Measurements from ENCODE around the gene NELL1. TPM values are rescaled to one million over a fixed set of nuclear protein-coding genes. Genes with fewer than 3 reads are reported as not detected.

The NELL1 gene
- polyA plus RNA-seq, 2 of the 4 experiments (the other 2 are of a cell fraction), result not detected

GRCh38 chr11:21426931-21427330 is 757.5 kb downstream of the NELL1 start:
- DNase-seq (ENCODE audit: low read depth in 1 of 2, low spot score in 1 of 2) (no peak), ATAC-seq (no peak), FAIRE-seq (no peak)
- no peak overlapping the region for H3K4me2 ChIP-seq
- no peak overlapping the region for H3K4me3 ChIP-seq
- H3K27ac ChIP-seq, result no peak overlapping the region
- ChIA-PET POLR2A (no interaction called here), CTCF (no interaction called here)
- TF ChIP-seq FOSB (CRISPR knock-in tag; IDR thresholded peaks at IDR 0.05) (no peak), ELK1 (IDR thresholded peaks at IDR 0.05; ENCODE audit: low read depth, low read length) (no peak), MYC (IDR thresholded peaks at IDR 0.05; ENCODE audit: borderline replicate concordance, low read length) (no peak), JUNB (IDR thresholded peaks at IDR 0.05) (no peak), MAZ (IDR thresholded peaks at IDR 0.05; ENCODE audit: borderline replicate concordance, low read depth, low read length) (no peak)
- no peaks in the 10 kb centered on the region for H3K9me3 ChIP-seq
- no peaks in the 10 kb centered on the region for H3K4me1 ChIP-seq
- 19% methylated on average over 3 of the region's 3 CpGs for WGBS (ENCODE audit: missing lambda C conversion rate)

GRCh38 chr11:21427726-21428125 is 758.3 kb downstream of the NELL1 start:
- no peak for FAIRE-seq
- CTCF ChIA-PET, result no interaction called here
- Histone ChIP-seq H3K4me2 (no peak overlapping the region), H3K4me1 (no peaks in the 10 kb centered on the region), H3K9me3 (no peaks in the 10 kb centered on the region), H3K27ac (no peak overlapping the region), H3K4me3 (no peak overlapping the region)
- no peak for TF ChIP-seq ZSCAN20 (CRISPR knock-in tag; IDR thresholded peaks at IDR 0.05)
- TF ChIP-seq HEYL (CRISPR knock-in tag; IDR thresholded peaks at IDR 0.05), result no peak
- TF ChIP-seq MAZ (IDR thresholded peaks at IDR 0.05; ENCODE audit: borderline replicate concordance, low read depth, low read length), result no peak
- DNase-seq (ENCODE audit: low read depth in 1 of 2, low spot score in 1 of 2), result no peak
- no peak for ATAC-seq
- POLR2A ChIA-PET, result no interaction called here
- WGBS (ENCODE audit: missing lambda C conversion rate), result 4% methylated on average over 1 of the region's 1 CpG

GRCh38 chr11:21428796-21429195 is 759.4 kb downstream of the NELL1 start:
- no peak overlapping the region for H3K27ac ChIP-seq
- no peaks in the 10 kb centered on the region for H3K9me3 ChIP-seq
- ATAC-seq (no peak), DNase-seq (ENCODE audit: low read depth in 1 of 2, low spot score in 1 of 2) (no peak), FAIRE-seq (no peak)
- no peak overlapping the region for H3K4me3 ChIP-seq
- POLR2A ChIA-PET, result no interaction called here
- H3K4me2 ChIP-seq, result no peak overlapping the region
- TF ChIP-seq JUNB (IDR thresholded peaks at IDR 0.05) (no peak), ATOH8 (CRISPR knock-in tag; IDR thresholded peaks at IDR 0.05; ENCODE audit: low read depth) (no peak), ESRRA (IDR thresholded peaks at IDR 0.05; ENCODE audit: borderline replicate concordance, low read length) (no peak), REST (IDR thresholded peaks at IDR 0.05) (no peak), CHD2 (IDR thresholded peaks at IDR 0.05; ENCODE audit: low read length, partially characterized antibody) (no peak)
- H3K4me1 ChIP-seq, result no peaks in the 10 kb centered on the region
- 0% methylated on average over 1 of the region's 1 CpG for WGBS (ENCODE audit: missing lambda C conversion rate)
- CTCF ChIA-PET, result no interaction called here

GRCh38 chr11:21429401-21429800 is 760.0 kb downstream of the NELL1 start:
- Histone ChIP-seq H3K9me3 (no peaks in the 10 kb centered on the region), H3K4me2 (no peak overlapping the region), H3K27ac (no peak overlapping the region), H3K4me3 (no peak overlapping the region), H3K4me1 (no peaks in the 10 kb centered on the region)
- CTCF ChIA-PET, result no interaction called here
- no peak for ATAC-seq
- POLR2A ChIA-PET, result no interaction called here
- no peak for FAIRE-seq
- DNase-seq (ENCODE audit: low read depth in 1 of 2, low spot score in 1 of 2), result no peak
- no peak for TF ChIP-seq RARB (CRISPR knock-in tag; IDR thresholded peaks at IDR 0.05)
- TF ChIP-seq RFX5 (IDR thresholded peaks at IDR 0.05), result no peak

Data from A549 (cell line).